Activated CD4-positive, alpha-beta T cell treated with anti-CD3 and anti-CD28 coated beads, Interleukin-2, Interleukin-4, amounts not matched to agents 100 ng/mL and 50 ng/mL, durations not matched to agents 16 hours and 8 hours (primary cell): ENCODE data around the gene ATXN7L3B.
"Not testable (repeated sequence)": the region's sequence is repeated elsewhere in the genome, so short reads cannot be mapped to it uniquely, and the experiment has no call there.

Experiments
- DNase-seq: peaks from one replicate; pipeline ENCODE4 v3.0.0-alpha.2; 2020; ENCODE audit warnings: low spot score

Gene ATXN7L3B

GRCh38 chr12:74537707-74538385 is at the start of gene ATXN7L3B:
Gene ATXN7L3B (plus strand): TSS chr12:74537835. CDS start chr12:74538113, 278 bp downstream.
- peak; percentile 94 for DNase-seq

GRCh38 chr12:74488134-74488533 is 49.5 kb upstream of the ATXN7L3B start:
- no peak for DNase-seq

- DNase-seq = no peak
Measured at GRCh38 chr12:74489543-74489942, 48.1 kb upstream of the ATXN7L3B start.

GRCh38 chr12:74490390-74491064 is 47.1 kb upstream of the ATXN7L3B start:
- no peak for DNase-seq

GRCh38 chr12:74491374-74491773 is 46.3 kb upstream of the ATXN7L3B start:
- no peak for DNase-seq

GRCh38 chr12:74499192-74499591 is 38.4 kb upstream of the ATXN7L3B start:
- DNase-seq = no peak

GRCh38 chr12:74508873-74509657 is 28.6 kb upstream of the ATXN7L3B start:
- not testable (repeated sequence) for DNase-seq

GRCh38 chr12:74509886-74510285 is 27.7 kb upstream of the ATXN7L3B start:
- DNase-seq = no peak

GRCh38 chr12:74514098-74514872 is 23.4 kb upstream of the ATXN7L3B start:
- no peak for DNase-seq

GRCh38 chr12:74515849-74516248 is 21.8 kb upstream of the ATXN7L3B start:
- DNase-seq = no peak

GRCh38 chr12:74526535-74526934 is 11.1 kb upstream of the ATXN7L3B start:
- no peak for DNase-seq

GRCh38 chr12:74527491-74527890 is 10.1 kb upstream of the ATXN7L3B start:
- DNase-seq = no peak

GRCh38 chr12:74530676-74531075 is 7.0 kb upstream of the ATXN7L3B start:
- no peak for DNase-seq

- no peak for DNase-seq
Measured at GRCh38 chr12:74535536-74535935, 2.1 kb upstream of the ATXN7L3B start.

- DNase-seq = peak; percentile 65
Measured at GRCh38 chr12:74537126-74537706, 419 bp upstream of the ATXN7L3B start.

- peak; percentile 22 for DNase-seq
Measured at GRCh38 chr12:74538491-74539258, 1.0 kb downstream of the ATXN7L3B start.

GRCh38 chr12:74539261-74539660 is 1.6 kb downstream of the ATXN7L3B start:
- DNase-seq = no peak

- DNase-seq = no peak
Measured at GRCh38 chr12:74539765-74540526, 2.3 kb downstream of the ATXN7L3B start.

GRCh38 chr12:74541074-74541473 is 3.4 kb downstream of the ATXN7L3B start:
- DNase-seq = no peak

GRCh38 chr12:74547249-74547648 is 9.6 kb downstream of the ATXN7L3B start:
- no peak for DNase-seq
